Ovary (tissue), 3 donors: ENCODE data around the gene CLASP1.

ENCODE experiments used
- CTCF ChIP-seq, 3 donors: fragments of 450-650 bp in 2 of 3; fragments of 200-600 bp in 1 of 3; IDR thresholded peaks; one replicate each; pipeline versions ENCODE4 v1.5.1 to v1.8.0; 2016 to 2022; ENCODE audit warnings: antibody characterized with exemption in 3 of 3, mild to moderate bottlenecking in 1 of 3
- EP300 ChIP-seq: sonication (generic); formaldehyde crosslinking; IDR thresholded peaks from one replicate; pipeline ENCODE4 v1.6.1; 2017; ENCODE audit warnings: antibody characterized with exemption
- POLR2A ChIP-seq: fragments of 450-650 bp; IDR thresholded peaks from one replicate; pipeline ENCODE4 v1.6.1; 2017; ENCODE audit warnings: antibody characterized with exemption, mild to moderate bottlenecking, moderate library complexity
- donor health status: DM: no; HTN: no; CAD: no.

- TF ChIP-seq POLR2A (no peak), CTCF (IDR thresholded peaks at IDR 0.05) (no peak), EP300 (no peak)
These were observed 170.1 kb downstream of the CLASP1 start for GRCh38 chr2:121478996-121479745.
